ENCODE measurements around the gene GRIA3. TPM values are rescaled to one million over a fixed set of nuclear protein-coding genes. Genes with fewer than 3 reads are reported as not detected.

The GRIA3 gene
- total RNA-seq, 4 donors from 2014 or later, result 0.19 to 0.44 TPM; not detected in 2

DNA sequence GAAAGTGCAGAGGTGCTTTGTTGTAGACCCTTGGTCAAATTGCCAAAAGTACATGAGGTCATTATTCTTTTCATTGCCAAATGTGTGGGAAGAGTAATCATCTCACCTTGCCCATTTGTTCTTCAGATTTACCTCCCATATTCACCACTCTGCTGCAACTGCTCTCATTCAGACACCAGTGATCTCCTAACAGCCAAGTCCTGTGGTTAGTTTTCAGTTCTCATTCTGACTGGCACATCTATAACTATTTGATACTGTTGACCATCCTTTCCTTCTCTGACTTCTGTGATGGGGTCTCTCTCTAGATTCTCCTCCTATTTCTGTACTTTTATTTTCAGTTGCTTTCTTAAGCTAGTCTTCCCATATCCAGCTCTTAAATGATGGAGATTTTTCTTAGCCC, 39.8 kb downstream of the GRIA3 start:
- Histone ChIP-seq H3K4me3 (no peak overlapping the region), H3K36me3 (no peaks in the 10 kb centered on the region), H3K9me3 (no peaks in the 10 kb centered on the region), H3K27ac (no peak overlapping the region), H3K27me3 (no peaks in the 10 kb centered on the region), H3K4me1 (no peaks in the 10 kb centered on the region)
- TF ChIP-seq POLR2A (IDR thresholded peaks at IDR 0.05), result no peak
- TF ChIP-seq, protein P1, sequence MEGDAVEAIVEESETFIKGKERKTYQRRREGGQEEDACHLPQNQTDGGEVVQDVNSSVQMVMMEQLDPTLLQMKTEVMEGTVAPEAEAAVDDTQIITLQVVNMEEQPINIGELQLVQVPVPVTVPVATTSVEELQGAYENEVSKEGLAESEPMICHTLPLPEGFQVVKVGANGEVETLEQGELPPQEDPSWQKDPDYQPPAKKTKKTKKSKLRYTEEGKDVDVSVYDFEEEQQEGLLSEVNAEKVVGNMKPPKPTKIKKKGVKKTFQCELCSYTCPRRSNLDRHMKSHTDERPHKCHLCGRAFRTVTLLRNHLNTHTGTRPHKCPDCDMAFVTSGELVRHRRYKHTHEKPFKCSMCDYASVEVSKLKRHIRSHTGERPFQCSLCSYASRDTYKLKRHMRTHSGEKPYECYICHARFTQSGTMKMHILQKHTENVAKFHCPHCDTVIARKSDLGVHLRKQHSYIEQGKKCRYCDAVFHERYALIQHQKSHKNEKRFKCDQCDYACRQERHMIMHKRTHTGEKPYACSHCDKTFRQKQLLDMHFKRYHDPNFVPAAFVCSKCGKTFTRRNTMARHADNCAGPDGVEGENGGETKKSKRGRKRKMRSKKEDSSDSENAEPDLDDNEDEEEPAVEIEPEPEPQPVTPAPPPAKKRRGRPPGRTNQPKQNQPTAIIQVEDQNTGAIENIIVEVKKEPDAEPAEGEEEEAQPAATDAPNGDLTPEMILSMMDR (IDR thresholded peaks at IDR 0.05), result no peak
- DNase-seq, result no peak
- intact Hi-C loops (cut with DNase I), result no loop called here

DNA sequence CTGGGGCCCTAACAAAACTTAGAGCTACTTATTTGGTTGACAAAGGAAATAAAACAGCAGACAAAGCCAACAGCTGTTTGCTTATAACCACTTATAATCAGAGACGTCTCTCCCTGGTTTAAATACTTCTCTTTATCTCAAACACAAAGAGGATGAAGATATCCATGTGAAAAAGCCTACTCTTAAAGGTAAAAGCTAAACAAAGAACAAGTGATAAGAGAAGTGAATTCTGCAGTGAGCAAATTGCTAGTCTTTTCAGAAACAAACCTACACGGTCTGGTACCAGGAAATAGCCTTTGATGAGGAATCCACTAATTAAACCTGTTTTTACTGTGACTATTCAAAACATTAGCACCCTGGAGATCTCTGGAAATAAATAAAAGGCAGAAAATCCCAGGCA, 46.7 kb downstream of the GRIA3 start:
- intact Hi-C loops (cut with DNase I), result no loop called here

DNA sequence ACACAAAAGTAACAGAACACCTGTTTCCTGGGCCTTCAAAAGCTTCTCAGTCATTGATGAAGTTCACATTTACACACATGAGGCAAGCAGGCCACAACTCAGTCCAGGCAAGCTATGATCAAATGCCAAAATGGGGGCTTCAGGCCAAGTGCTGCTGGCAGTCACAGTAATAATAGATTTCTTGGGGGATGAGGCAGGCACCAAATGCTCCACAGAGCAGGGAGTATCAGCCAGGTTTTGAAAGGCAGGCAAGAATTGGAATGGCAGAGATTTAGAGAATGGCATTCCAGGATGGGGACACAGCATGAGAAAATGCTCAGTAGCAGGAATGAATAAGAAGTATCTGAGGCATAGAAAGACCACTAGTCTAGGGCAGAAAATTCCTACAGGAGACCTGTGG, 52.8 kb downstream of the GRIA3 start:
- no peak for TF ChIP-seq POLR2A (IDR thresholded peaks at IDR 0.05)
- TF ChIP-seq, protein P1 (IDR thresholded peaks at IDR 0.05), result no peak
- intact Hi-C loops (cut with DNase I), result no loop called here
- no peak for DNase-seq
- Histone ChIP-seq H3K4me3 (no peak overlapping the region), H3K4me1 (no peaks in the 10 kb centered on the region), H3K27ac (no peak overlapping the region), H3K36me3 (no peaks in the 10 kb centered on the region), H3K9me3 (no peaks in the 10 kb centered on the region), H3K27me3 (no peaks in the 10 kb centered on the region)

More for the DNA sequence above, 46.7 kb downstream of the GRIA3 start:
- TF ChIP-seq, protein P1 (IDR thresholded peaks at IDR 0.05), result no peak
- TF ChIP-seq POLR2A (IDR thresholded peaks at IDR 0.05), result no peak
- Histone ChIP-seq H3K27me3 (no peaks in the 10 kb centered on the region), H3K4me1 (no peaks in the 10 kb centered on the region), H3K9me3 (no peaks in the 10 kb centered on the region), H3K4me3 (no peak overlapping the region), H3K36me3 (no peaks in the 10 kb centered on the region), H3K27ac (no peak overlapping the region)
- WGBS, 2 donors, result 32 to 42% methylated on average over 2 of the region's 2 CpGs
- no peak for DNase-seq

DNA sequence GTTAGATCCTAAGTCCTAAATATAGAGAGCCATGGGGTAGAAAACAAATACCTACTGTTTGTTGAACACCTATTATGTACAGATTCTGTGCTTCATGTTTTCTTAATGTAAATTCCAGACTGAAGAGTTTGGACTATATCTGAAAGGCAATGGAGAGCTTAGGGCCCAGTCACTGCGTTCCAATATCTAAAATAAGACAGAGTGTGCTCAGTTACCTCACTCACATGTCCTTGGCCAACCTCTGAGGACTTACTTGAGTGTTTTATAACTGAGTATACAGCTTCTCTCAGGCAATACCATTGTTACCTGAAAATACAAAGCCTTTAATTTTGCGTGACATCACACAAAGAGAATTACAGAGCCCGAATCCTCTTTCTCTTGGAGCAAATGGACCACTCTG, 53.2 kb downstream of the GRIA3 start:
- no peaks in the 10 kb centered on the region for H3K27me3 ChIP-seq
- no peak overlapping the region for H3K27ac ChIP-seq
- TF ChIP-seq, protein P1 (IDR thresholded peaks at IDR 0.05), result no peak
- no peak for TF ChIP-seq POLR2A (IDR thresholded peaks at IDR 0.05)
- no peaks in the 10 kb centered on the region for H3K9me3 ChIP-seq
- H3K36me3 ChIP-seq, result no peaks in the 10 kb centered on the region
- 62 to 83% methylated on average over 2 to 3 of the region's 3 CpGs for WGBS, 2 donors
- H3K4me1 ChIP-seq, result no peaks in the 10 kb centered on the region
- H3K4me3 ChIP-seq, result no peak overlapping the region
- DNase-seq, result no peak
- intact Hi-C loops (cut with DNase I), result no loop called here

DNA sequence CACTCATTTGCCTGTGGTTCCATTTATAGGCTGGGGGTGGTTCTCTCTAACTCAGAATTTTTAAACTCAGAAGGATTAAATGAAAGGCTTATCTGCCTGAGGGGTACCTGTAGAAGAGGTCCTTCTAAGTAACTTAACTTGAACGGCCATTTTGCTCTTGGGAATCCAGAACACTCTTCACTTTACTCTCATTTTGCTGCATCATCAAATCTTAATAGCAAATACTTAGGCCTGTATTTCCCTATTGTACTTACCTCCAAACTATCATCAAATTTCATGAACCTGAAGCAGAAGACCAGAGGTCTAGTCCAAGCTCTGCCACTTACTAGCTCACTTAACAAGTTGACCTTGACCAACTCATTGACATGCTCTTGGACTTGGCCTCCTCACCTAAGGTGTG, 70.4 kb downstream of the GRIA3 start:
- H3K4me1 ChIP-seq, result no peaks in the 10 kb centered on the region
- WGBS, 2 donors, result 70 to 71% methylated on average over 1 of the region's 1 CpG
- H3K4me3 ChIP-seq, result no peak overlapping the region
- DNase-seq, result no peak
- H3K27ac ChIP-seq, result no peak overlapping the region
- H3K27me3 ChIP-seq, result no peaks in the 10 kb centered on the region
- no peaks in the 10 kb centered on the region for H3K36me3 ChIP-seq
- TF ChIP-seq POLR2A (IDR thresholded peaks at IDR 0.05), result no peak
- TF ChIP-seq, protein P1 (IDR thresholded peaks at IDR 0.05), result no peak
- intact Hi-C loops (cut with DNase I), result no loop called here
- H3K9me3 ChIP-seq, result no peaks in the 10 kb centered on the region
